Fibroblast of the conjunctiva (primary cell): Measurements from ENCODE around the gene OPA1.

Experiments used
- DNase-seq: peaks from one replicate; pipeline ENCODE4 v3.0.0-alpha.2; 2010; ENCODE audit warnings: low read depth

Gene OPA1

GRCh38 chr3:193737191-193737751 is 144.3 kb downstream of the OPA1 start:
- no peak for DNase-seq

GRCh38 chr3:193742628-193743027 is 149.6 kb downstream of the OPA1 start:
- DNase-seq, result no peak

- DNase-seq, result no peak
Observed at GRCh38 chr3:193743702-193744047, 150.7 kb downstream of the OPA1 start.

- no peak for DNase-seq
Observed at GRCh38 chr3:193744048-193744821, 151.2 kb downstream of the OPA1 start.

- DNase-seq, result no peak
Observed at GRCh38 chr3:193744822-193745684, 152.0 kb downstream of the OPA1 start.

GRCh38 chr3:193746832-193747231 is 153.8 kb downstream of the OPA1 start:
- DNase-seq, result no peak
